Neural crest cell (in vitro differentiated cells): ENCODE results near the gene GRID2IP. TPM values are rescaled to one million over a fixed set of nuclear protein-coding genes. Genes with fewer than 3 reads are reported as not detected.
"Not testable (repeated sequence)": the region's sequence is repeated elsewhere in the genome, so short reads cannot be mapped to it uniquely, and the experiment has no call there.

ENCODE experiments used
- DNase-seq: peaks from one replicate; pipeline ENCODE4 v3.0.0; 2021; ENCODE audit warnings: low read depth, mixed read lengths, low spot score
- H3K27ac Mint-ChIP-seq: one replicate; pipeline ENCODE4 v1.8.0; 2021; ENCODE audit warnings: mild to moderate bottlenecking, mixed read lengths; ENCODE audit not compliant: unreplicated experiment
- H3K27me3 Mint-ChIP-seq: 2 replicates; pipeline ENCODE4 v1.8.0; 2021; ENCODE audit warnings: low read depth, mild to moderate bottlenecking, mixed read lengths
- H3K36me3 Mint-ChIP-seq: 2 replicates; pipeline ENCODE4 v1.8.0; 2021; ENCODE audit warnings: low read depth, mild to moderate bottlenecking, mixed read lengths
- H3K4me1 Mint-ChIP-seq: 2 replicates; pipeline ENCODE4 v1.8.0; 2021; ENCODE audit warnings: mixed read lengths
- H3K4me3 Mint-ChIP-seq: one replicate; pipeline ENCODE4 v1.8.0; 2021; ENCODE audit warnings: mild to moderate bottlenecking, mixed read lengths
- H3K9me3 Mint-ChIP-seq: 2 replicates; pipeline ENCODE4 v1.8.0; 2021; ENCODE audit warnings: mixed read lengths
- total RNA-seq: library from RNA; stranded (reverse); gene quantifications from 2 replicates; pipeline ENCODE4 v1.2.1, GENCODE V29; 2021
- TF ChIP-seq, protein P1 (sequence below): fragments of 200-600 bp; sonication (generic); conservative IDR thresholded peaks from 2 replicates; pipeline ENCODE4 v1.5.0; 2021; ENCODE audit warnings: antibody characterized with exemption, mild to moderate bottlenecking

GRID2IP gene
- total RNA-seq, 1 donor from 2014 or later, result 0.54 TPM

DNA sequence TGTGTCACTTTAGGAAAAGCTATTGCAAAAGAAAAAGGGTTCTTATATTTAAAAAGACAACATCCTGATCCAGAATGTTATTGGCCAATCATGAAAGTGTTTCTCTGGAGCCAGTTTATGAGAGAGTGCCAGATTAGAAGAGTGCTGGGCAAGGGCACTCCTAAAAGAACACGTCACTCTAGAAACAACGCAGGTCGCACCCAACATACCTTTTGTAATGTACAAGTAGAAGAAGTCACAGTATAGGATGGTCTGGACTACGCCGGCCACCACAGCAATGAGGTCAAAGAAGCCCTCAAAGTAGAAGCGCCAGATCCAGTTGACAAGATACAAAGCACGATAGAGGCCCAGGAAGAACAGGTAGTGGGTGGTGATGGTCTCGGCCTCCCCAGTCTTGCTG is 85.4 kb downstream of the GRID2IP start:
- no peak overlapping the region for H3K4me3 Mint-ChIP-seq
- no peak overlapping the region for H3K27ac Mint-ChIP-seq
- no peak for DNase-seq
- no peaks in the 10 kb centered on the region for H3K27me3 Mint-ChIP-seq
- H3K4me1 Mint-ChIP-seq, result no peaks in the 10 kb centered on the region
- peaks cover 4% of the 10 kb centered on the region for H3K9me3 Mint-ChIP-seq
- TF ChIP-seq, protein P1, sequence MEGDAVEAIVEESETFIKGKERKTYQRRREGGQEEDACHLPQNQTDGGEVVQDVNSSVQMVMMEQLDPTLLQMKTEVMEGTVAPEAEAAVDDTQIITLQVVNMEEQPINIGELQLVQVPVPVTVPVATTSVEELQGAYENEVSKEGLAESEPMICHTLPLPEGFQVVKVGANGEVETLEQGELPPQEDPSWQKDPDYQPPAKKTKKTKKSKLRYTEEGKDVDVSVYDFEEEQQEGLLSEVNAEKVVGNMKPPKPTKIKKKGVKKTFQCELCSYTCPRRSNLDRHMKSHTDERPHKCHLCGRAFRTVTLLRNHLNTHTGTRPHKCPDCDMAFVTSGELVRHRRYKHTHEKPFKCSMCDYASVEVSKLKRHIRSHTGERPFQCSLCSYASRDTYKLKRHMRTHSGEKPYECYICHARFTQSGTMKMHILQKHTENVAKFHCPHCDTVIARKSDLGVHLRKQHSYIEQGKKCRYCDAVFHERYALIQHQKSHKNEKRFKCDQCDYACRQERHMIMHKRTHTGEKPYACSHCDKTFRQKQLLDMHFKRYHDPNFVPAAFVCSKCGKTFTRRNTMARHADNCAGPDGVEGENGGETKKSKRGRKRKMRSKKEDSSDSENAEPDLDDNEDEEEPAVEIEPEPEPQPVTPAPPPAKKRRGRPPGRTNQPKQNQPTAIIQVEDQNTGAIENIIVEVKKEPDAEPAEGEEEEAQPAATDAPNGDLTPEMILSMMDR, result no peak
- H3K36me3 Mint-ChIP-seq, result peaks cover 49% of the 10 kb centered on the region

GRCh38 chr7:6463609-6464008 is 87.7 kb downstream of the GRID2IP start:
- not testable (repeated sequence) for H3K4me3 Mint-ChIP-seq, H3K27me3 Mint-ChIP-seq, H3K27ac Mint-ChIP-seq, H3K9me3 Mint-ChIP-seq, DNase-seq, H3K4me1 Mint-ChIP-seq
- H3K36me3 Mint-ChIP-seq, result peaks cover 35% of the 10 kb centered on the region

DNA sequence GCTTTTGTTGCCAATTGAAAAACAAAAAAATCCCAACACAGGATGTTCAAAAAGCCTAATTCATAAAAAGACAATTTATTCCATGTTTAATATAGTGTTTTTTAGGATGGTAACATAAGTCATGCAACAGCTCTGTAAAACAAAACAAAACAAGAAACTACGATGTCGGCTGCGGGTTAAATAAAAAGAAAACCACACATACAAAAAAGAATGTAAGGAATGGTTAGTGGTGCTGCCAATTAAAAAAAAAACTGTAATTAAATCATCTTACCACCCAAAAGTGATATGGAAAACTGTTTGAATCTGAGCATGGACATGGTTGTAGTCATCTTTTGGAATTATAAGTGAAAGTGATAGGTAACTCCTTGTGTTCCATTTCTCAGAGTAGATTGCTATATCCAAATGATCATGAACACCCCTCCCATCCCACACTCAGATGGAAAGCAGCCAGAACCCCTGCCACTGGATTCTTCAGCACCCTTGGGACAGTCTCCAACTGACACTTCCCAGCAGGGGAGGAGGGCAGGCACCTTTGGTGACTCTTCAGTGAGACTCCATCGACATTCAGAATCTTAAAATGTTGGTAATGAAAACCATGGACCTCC is 89.2 kb downstream of the GRID2IP start:
- no peak for DNase-seq
- Mint-ChIP-seq H3K4me1 (no peaks in the 10 kb centered on the region), H3K27me3 (no peaks in the 10 kb centered on the region), H3K4me3 (no peak overlapping the region), H3K27ac (no peak overlapping the region), H3K9me3 (peaks cover 1% of the 10 kb centered on the region), H3K36me3 (peaks cover 23% of the 10 kb centered on the region)
- TF ChIP-seq, protein P1, result no peak

DNA sequence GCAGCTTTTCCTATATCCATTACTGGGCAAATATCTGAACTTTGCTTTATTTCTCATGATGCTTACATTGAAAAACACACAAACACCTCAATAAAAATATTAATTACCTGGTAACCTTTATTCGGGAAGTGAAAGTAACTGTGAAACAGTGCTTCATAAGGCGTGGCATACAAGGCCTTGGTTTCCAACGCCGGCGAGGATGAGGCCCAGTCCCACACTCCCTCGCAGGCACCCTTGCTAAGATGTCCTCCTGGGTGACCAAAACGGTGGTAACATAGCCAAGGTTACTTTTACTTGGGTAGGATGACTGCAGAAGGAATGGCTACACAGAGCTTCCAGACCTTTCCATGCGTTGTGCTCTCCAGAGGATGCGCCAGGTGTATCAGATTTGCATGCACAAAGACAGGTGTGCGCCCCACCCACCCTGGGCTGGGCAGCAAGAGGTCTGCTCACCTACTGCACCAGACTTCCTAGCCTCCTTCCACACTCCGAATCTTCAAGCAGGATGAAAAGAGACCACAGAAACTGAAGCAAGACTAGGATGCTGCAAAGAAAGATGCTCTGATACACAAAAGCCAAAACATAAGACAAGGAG is 90.2 kb downstream of the GRID2IP start:
- no peak overlapping the region for H3K27ac Mint-ChIP-seq
- TF ChIP-seq, protein P1, result no peak

GRCh38 chr7:6460303-6460702 is 91.0 kb downstream of the GRID2IP start:
- Mint-ChIP-seq H3K4me1 (no peaks in the 10 kb centered on the region), H3K9me3 (no peaks in the 10 kb centered on the region)
- TF ChIP-seq, protein P1, result no peak

More for the DNA sequence above, 90.2 kb downstream of the GRID2IP start:
- Mint-ChIP-seq H3K4me3 (no peak overlapping the region), H3K36me3 (peaks cover 13% of the 10 kb centered on the region), H3K27me3 (no peaks in the 10 kb centered on the region), H3K4me1 (no peaks in the 10 kb centered on the region), H3K9me3 (no peaks in the 10 kb centered on the region)
- DNase-seq, result no peak

DNA sequence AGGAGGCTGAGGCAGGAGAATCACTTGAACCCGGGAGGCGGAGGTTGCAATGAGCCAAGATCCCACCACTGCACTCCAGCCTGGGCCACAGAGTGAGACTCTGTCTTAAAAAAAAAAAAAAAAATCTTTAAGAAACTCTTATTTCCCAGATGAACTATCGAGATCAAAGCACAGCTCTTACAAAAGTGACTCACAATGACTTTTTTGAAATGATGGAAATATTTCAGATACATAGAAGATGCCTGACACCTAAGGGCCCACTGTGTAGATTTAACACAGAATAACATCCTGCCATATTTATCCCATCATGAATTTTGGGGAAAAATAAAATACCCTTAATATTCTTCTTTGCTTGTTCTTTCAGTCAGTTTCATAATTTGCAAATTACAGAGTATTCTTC is 92.6 kb downstream of the GRID2IP start:
- H3K4me3 Mint-ChIP-seq, H3K27ac Mint-ChIP-seq, DNase-seq, H3K27me3 Mint-ChIP-seq, H3K36me3 Mint-ChIP-seq, H3K4me1 Mint-ChIP-seq, H3K9me3 Mint-ChIP-seq: not testable (repeated sequence)

More at GRCh38 chr7:6460303-6460702, 91.0 kb downstream of the GRID2IP start:
- no peak overlapping the region for H3K4me3 Mint-ChIP-seq
- peaks cover 6% of the 10 kb centered on the region for H3K36me3 Mint-ChIP-seq
- H3K27me3 Mint-ChIP-seq, result no peaks in the 10 kb centered on the region
- no peak for DNase-seq
- no peak overlapping the region for H3K27ac Mint-ChIP-seq
